Retinal pigment epithelial cell (primary cell): ENCODE data around the gene HPX.

Source experiments
- DNase-seq: peaks from one replicate; pipeline ENCODE4 v3.0.0-alpha.2; 2010; ENCODE audit warnings: low read depth
- H3K4me3 ChIP-seq: 2 replicates; pipeline ENCODE4 v1.5.1; 2011; ENCODE audit warnings: mild to moderate bottlenecking, low read length, control low read depth, moderate library complexity
- TF ChIP-seq, protein P1 (sequence below): conservative IDR thresholded peaks from 2 replicates; pipeline ENCODE4 v1.5.1; 2011; ENCODE audit warnings: low read depth, low read length, control low read depth, inconsistent platforms

Gene HPX

DNA sequence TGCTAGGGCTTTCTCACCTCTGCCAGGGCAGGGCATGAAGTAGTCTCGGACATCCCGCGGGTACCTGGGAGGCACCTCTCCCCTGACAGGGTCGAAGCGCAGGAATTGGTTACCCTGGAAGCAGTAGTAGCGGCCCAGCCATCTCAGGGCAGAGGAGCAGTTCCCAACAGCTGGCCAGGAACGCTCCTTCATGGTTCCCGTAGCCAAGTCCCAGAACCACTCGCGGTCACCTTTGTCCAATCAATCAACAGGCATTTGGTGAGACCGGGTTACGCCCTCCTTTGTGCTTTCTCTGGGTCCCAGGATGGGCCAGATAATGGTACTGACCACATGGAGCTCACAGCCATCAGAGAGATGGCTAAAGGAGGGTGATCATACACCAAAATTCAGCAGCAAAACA, 3.4 kb downstream of the HPX start:
- H3K4me3 ChIP-seq = no peak overlapping the region
- TF ChIP-seq, protein P1, sequence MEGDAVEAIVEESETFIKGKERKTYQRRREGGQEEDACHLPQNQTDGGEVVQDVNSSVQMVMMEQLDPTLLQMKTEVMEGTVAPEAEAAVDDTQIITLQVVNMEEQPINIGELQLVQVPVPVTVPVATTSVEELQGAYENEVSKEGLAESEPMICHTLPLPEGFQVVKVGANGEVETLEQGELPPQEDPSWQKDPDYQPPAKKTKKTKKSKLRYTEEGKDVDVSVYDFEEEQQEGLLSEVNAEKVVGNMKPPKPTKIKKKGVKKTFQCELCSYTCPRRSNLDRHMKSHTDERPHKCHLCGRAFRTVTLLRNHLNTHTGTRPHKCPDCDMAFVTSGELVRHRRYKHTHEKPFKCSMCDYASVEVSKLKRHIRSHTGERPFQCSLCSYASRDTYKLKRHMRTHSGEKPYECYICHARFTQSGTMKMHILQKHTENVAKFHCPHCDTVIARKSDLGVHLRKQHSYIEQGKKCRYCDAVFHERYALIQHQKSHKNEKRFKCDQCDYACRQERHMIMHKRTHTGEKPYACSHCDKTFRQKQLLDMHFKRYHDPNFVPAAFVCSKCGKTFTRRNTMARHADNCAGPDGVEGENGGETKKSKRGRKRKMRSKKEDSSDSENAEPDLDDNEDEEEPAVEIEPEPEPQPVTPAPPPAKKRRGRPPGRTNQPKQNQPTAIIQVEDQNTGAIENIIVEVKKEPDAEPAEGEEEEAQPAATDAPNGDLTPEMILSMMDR = no peak
- no peak for DNase-seq

DNA sequence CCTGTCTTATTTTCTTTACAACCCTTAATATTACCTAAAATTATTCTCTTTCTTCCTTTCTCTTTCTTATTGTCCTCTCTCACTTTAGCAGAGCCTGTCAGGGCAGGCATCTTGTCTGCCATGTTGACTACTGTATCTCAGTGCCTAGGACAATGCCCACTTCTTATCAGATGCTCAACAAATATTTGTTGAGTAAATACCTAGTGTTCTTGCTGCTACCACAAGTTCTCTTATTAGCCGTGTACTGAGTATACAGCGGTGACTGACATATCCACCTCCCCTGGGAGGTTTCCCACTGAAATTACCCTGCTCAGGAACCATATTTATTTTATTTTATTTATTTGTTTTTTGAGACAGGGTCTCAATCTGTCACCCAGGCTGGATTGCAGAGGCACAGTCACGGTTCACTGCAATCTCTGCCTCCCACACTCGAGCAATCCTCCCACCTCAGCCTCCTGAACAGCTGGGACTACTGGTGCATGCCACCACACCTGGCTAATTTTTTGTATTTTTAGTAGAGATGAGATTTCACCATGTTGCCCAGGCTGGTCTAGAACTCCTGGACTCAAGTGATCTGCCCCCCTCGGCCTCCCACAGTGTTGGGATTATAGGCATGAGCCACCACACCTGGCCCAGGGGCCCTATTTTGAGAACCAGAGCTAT, 6.7 kb downstream of the HPX start:
- H3K4me3 ChIP-seq = no peak overlapping the region
- no peak for DNase-seq
- TF ChIP-seq, protein P1 = no peak

DNA sequence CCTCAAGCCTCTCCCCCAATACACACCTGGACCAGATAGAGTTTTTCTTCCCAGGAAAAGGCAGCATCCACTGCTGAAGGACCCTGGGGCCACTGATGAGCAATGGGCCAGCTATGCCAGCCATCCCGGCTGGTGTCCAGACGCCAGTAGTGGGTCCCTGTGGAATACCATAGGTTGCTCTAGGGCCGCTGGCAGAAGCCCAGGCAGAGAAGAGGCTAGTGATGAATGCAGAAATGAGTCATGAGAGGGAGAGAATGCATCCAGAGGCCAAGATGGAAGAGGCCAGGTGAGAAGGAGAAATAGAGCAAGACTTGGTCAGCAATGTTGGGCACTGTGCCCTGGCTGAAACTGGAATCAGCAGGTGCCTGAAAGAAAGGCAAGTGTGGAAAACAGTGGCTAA, 8.9 kb downstream of the HPX start:
- no peak for DNase-seq

DNA sequence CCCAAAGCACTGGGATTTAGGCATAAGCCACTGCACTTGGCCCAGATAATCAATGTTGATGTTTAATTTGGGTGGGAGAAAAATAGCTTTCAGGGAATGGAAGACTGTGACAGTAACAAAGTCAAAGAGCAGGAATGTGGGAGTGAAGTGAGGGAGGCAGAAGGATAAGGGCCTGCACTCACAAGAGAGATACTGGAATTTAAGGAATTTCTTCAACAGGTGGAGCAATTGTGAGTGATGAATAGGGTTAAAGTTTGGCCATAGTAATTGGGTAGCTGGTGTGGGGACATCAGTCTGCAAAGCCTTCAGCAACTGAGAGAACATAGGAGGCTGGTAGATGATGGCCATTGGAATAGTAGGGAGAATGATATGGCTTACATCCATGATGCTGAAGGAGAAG, 13.3 kb downstream of the HPX start:
- DNase-seq = no peak
- TF ChIP-seq, protein P1 = no peak
- no peak overlapping the region for H3K4me3 ChIP-seq

More for the DNA sequence above, 8.9 kb downstream of the HPX start:
- TF ChIP-seq, protein P1 = no peak
- H3K4me3 ChIP-seq = no peak overlapping the region

DNA sequence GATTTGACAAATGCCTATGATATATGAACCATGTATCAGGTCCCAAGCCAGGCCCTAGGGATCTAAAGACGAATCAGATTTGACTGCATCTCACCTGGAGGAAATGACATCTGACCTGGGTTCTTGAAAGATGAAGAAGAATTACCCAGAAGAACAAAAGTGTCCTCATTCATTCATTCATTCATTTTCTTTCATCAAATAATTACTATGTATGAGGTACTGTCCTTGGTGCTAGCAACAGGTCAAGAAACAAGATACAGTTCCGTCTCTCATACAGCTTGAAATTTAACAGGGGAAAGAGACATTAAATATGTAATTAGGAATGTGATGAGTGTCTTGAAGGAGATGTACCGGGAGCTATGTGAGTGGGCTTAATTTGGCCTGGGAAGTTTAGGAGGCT, 20.1 kb downstream of the HPX start:
- no peak for DNase-seq
- no peak overlapping the region for H3K4me3 ChIP-seq
- TF ChIP-seq, protein P1 = no peak

DNA sequence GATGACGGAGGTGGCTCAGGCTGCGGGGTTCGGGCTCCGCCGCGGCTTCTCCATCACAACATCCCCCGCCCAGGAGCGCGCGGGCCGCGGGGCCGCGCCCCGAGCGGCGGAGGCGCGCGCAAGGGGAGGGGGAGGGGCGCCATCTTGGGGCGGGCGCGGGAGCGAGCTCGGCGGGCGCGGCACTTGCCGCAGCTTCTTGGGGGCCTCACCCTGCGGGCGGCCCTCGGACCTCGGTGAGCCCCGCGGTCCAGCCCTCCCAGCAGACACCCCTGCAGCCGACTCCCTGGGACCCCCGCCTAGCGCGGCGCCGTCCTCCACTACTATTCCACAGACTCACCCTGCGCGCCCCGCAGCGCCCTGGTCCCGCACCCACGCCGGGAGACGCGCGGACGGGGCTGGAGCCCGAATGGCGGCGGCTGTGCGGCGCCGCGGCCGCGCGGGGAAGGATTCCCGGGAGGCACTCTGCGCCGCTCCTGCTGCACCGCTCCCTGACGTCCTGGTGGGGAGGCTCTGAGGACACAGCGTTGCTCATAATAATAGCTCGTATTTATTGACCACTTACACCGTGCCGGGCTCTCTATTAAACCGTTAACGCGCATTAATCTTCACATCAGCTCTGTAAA, 21.7 kb downstream of the HPX start, which contains the start of gene APBB1:
APBB1 (minus strand) TSS at position 86 of the 623 bp plus-strand sequence. CDS start 7,747 bp downstream, outside the sequence.
- DNase-seq = no peak
- TF ChIP-seq, protein P1 = no peak
- peak within 1 kb of the TSS; percentile 51 for H3K4me3 ChIP-seq

DNA sequence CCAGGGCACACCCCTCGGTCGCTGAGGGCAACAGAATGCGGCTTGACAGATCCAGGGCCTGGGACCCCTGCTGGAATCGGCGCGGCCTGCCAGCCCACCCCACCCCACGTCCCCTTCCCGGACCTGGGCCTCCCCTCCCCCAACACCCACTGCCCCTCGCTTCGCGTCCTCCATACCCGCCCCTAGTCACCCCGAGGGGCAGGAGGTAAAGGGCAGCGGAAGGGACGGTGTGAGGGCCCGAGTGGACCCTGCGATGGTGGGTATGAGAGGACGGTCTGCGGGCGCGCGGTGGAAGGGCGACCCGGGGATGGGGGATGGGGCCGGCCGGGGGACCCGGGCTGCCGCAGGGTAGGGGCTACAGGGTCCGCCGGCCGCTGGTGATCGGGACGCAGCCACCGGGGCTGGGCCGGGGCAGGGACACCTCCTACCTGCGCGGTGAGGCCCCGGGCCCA, 22.2 kb downstream of the HPX start:
- DNase-seq = no peak
- TF ChIP-seq, protein P1 = no peak
- H3K4me3 ChIP-seq = peak overlapping the region; percentile 51
